DMS153 treated with DMSO at 0.1 percent for 48 hours (cell line): ENCODE measurements around the gene SENP8.
A peak's percentile ranks its signal among the peaks of the same experiment; 100 is the strongest.

Source experiments
- DNase-seq: peaks from one replicate; lab custom pipeline; 2025; ENCODE audit not compliant: unreplicated experiment; lab: John Stamatoyannopoulos, UW

Gene SENP8

DNA sequence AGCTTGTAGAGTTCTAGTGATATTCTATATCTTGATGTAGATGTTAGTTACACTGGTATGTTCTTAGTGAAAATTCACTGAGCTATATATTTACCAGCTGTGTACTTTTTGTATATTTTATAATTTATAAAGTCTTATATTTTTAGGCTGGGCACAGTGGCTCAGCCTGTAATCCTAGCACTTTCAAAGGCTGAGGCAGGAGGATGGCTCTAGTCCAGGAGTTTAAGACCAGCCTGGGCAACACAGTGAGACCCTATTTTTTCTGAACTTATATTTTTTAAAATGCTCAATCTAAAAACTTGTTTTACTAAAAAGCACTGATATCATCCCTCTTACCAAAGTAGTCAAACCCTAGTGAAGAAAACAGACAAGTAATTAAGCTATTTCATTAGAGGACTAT is 5.4 kb upstream of the SENP8 start:
- DNase-seq: no peak

DNA sequence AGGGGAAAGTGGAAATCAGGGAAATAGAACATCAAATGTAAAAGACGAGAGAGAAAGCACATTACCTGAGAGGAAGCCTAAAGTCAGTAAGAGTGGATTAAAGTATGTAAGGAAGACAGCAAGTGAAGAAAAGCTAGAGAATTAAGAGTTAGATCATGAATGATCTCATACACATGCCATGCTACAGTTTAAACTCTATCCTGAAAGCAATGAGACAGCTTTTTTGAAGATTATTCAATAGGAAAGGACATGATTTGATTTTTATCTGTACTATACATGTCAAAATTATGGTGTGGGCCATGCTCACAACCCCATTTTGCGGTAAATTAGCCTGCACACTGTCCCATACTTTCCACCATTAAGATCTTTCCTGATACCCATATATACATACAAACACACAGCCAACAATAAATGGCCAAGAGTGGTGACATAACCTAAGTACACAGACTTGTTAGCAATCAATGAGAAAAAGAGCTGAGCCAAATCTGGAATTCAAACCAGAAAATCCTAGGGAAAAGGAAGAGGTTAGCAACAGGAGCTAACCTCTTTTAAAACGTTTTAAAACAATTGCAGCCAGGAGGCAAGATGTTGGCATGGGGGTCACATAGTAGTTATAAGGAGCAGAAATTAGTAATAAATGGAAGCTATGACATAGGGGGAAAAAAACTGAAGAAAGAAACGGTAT is 4.7 kb upstream of the SENP8 start:
- DNase-seq: no peak

DNA sequence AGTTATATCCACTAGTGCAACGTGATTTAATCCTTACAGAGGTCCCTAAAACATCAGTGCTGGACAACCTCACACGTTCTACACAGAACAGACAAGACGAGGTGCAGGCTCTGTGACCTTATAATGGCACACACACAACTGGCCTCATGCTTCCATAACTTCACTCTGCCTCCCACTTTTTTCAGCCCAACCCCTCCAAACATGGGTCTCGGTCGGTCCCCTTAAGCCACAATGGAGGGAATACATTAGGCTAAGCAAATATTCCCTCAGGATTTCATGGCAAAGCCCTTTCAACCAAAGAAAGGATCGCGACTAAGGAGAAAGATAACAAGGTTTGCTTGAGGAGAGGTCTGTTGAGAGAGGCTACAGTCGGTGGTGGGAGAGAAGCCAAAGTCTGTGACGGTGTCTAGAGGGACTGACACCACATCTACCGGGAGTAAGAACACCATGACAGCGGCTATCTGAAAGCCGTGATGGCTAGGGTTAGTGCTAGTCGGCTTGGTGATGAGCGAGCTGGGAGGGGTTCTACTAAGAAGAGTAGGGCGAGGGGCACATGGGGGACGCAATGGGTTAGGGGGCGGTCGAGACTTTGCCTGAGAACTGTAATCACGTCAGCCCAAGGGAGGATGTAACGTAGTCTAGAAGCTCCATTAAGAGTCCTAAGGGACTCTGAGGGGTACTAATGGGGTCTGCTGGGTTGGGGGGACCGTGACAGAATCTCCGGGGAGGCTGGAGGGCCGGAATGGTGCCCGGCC is 1.3 kb upstream of the SENP8 start:
- DNase-seq: no peak

DNA sequence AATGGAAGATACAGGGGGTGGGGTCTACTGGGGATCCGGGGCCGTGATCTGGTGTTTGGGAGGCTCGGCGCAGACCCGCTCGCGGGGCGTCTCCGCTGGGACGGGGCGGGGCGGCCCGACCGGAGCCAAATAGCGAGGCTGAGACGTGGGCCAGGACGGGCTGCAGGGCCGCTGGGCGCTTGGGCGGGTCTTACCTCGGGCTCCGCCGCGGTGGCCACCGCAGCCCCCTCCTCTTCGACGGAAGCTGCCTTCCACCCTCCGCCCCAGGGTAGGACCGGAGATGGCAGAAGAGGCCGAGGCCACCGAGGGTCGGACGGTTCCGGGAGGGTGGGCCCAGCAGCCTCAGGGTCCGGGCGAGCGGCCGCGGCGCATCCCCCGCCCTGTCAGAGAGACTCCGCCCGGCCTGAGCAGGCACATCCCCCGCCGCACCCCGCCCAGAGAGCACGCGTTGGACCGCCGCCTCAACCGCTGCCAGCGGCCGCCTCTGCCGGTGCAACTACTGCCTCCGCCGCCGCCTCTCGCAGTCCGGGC is 652 bp upstream of the SENP8 start:
- no peak for DNase-seq

DNA sequence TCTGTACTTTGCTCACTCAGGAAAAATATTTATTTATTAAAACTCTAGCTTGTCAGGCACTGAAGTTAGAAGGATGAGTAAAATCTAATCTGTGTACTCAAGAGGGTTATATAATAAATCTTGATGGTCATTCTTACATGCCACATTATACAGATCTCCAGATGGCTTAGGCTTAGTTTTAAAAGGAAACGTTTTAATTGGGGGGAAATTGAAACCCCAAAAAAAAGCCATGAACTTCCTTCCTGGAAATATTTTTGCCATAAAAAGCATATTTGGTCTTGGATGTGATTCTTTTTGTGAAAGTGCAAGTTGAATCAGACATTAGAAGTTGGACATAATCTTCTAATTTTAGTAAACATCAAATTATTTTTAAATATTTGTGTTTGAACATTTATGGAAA is 6.0 kb downstream of the SENP8 start:
- no peak for DNase-seq

DNA sequence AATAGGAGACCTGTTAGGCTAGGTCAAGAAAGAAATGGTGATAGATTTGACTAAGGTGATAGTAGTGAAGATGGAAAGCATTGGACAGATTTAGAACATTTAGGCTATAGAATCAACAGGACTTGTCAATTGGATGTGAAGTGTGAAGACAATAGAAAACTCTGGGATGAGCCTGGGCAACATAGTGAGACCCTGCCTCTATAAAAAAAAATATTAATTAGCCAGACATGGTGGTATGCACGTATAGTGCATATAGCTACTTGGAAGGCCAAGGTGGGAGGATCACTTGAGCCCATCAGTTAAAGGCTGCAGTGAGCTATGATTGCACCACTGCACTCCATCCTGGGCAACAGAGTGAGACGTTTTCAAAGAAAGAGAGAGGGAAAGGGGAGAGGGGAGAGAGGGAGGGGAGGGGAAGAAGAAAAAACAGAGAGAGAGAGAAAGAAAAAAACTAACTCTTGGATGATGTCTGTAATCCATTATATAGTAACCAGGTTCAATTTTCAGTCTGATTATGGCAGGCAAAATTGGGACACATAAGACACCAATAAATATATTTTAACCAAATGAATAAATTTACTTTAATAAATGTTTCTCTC is 9.6 kb downstream of the SENP8 start:
- no peak for DNase-seq

DNA sequence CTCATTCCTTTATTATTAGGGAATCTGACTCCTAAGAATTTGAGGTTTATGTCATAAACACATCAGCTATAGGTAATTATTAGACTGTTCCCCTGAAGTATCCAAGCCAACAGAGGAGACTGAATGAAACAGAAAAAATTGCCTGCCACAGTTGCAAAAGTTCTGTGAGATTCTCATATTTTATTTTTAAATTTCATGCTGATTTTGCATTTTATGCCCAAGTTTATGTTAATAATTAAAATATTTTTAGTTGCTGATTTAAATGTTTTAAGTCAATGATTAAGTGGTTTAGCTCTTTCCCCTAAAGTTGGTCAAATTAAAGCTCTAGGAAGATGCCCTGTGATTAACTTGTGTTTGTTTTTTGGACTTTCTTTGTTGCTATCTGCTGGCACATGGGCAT is 10.2 kb downstream of the SENP8 start:
- DNase-seq: no peak

DNA sequence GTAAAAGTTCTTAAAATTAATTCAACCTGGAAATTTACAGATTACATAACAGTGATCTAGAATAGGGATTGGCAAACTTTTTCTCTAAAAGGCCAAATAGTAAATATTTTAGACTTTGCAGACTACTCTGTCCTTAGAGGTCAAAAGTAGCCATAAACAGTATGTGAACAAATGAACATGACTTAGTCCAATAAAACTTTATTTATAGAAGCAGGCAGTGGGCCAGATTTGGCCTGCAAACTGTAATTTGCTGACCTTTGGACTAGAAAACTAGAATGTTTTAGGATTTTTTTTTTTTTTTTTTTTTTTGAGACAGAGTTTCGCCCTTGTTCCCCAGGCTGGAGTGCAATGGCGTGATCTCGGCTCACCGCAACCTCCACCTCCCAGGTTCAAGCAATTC is 12.1 kb downstream of the SENP8 start:
- DNase-seq: no peak

GRCh38 chr15:72131922-72132321 is 13.7 kb downstream of the SENP8 start:
- no peak for DNase-seq

DNA sequence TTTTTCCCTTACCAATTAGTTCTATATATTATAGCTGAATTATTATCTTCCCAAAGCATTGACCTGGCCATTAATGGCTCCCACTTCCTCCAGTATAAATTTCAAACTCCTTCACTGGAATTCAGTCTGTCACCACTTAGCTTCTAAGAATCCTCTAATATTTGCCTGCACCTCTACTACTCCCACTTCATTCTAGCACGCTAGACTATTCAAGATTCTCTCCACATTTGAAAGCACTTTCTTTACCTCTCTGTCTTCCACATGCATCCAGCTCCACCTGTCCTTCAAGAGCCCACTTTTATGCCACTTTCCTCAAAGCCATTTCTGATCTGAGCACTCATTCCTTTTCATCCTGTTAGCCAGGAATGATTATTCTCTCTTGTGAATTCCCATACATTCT is 15.0 kb downstream of the SENP8 start:
- DNase-seq: no peak

DNA sequence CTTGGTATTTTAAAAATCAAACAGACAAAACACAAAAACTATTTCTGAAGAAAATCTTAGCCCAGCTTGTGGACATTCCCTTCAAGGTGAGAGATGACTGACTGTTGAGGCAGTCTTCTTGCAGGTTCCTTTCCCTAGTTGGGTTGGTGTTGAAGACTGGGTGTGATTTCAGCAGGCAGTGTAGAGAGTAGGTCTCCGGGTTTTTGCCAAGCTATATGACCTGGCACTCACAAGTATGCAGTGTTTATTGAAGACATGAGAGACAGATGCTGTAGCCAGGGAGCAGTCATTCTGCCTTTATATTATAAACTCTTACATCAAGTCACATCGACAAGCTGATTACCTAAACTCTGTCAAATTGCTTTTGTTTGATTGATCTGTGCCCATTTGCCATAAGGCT is 17.5 kb downstream of the SENP8 start:
- no peak for DNase-seq

- DNase-seq: peak; percentile 10
These were observed 18.2 kb downstream of the SENP8 start for GRCh38 chr15:72136170-72137051.

DNA sequence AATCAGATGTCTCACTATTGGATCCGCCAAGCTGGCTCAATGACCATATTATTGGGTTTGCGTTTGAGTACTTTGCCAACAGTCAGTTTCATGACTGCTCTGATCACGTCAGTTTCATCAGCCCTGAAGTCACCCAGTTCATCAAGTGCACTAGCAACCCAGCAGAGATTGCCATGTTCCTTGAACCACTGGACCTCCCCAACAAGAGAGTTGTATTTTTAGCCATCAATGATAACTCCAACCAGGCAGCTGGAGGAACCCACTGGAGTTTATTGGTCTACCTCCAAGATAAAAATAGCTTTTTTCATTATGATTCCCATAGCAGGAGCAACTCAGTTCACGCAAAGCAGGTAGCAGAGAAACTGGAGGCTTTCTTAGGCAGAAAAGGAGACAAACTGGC is 21.5 kb downstream of the SENP8 start:
- no peak for DNase-seq

GRCh38 chr15:72140088-72140487 is 21.9 kb downstream of the SENP8 start:
- DNase-seq: no peak

GRCh38 chr15:72141171-72142084 is 23.2 kb downstream of the SENP8 start:
- DNase-seq: no peak

GRCh38 chr15:72146221-72146620 is 28.0 kb downstream of the SENP8 start:
- no peak for DNase-seq

- no peak for DNase-seq
These were observed 28.7 kb downstream of the SENP8 start for GRCh38 chr15:72146934-72147333.

GRCh38 chr15:72147418-72147817 is 29.2 kb downstream of the SENP8 start:
- DNase-seq: no peak

DNA sequence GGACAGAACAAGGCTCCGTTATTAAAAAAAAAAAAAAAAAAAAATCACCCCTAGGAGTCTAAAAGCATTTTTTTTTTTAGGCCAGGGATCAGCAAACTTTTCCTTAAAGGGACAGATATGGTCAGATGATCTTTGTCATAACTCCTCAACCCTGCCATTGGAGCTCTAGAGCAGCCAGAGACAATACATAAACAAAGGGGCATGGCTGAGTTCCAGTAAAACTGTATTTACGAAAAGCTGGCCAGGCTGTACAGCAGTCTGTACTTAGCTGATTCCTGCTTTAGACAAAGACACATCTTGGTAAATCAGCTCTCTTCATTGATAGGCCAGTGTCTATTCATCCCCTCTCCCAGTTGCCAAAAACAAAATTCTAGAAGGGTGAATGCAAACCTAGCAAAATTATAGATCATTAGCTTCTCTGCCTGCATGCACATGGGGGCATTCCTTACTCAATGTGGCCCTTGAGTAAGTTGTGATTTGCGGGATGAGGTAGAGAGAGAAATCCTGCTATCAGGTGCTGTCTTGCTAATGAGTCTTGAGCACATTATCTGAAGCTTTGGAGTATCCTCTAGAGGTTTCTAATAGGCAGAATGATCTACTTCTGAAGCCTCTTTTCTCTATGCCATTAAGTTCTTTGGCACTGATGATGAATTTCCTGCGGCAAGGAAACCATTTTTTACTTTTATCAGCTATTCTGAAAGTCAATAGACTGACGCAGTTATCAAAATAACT is 35.2 kb downstream of the SENP8 start:
- DNase-seq: no peak
